Measurements from ENCODE around the gene MTX1. TPM values are rescaled to one million over a fixed set of nuclear protein-coding genes. Genes with fewer than 3 reads are reported as not detected.

The MTX1 gene
- total RNA-seq, 4 donors from 2014 or later = 33.2 to 45.2 (median 36.5) TPM

GRCh38 chr1:155177918-155178281 is 30.6 kb upstream of the MTX1 start:
- Histone ChIP-seq H3K36me3 (no peaks in the 10 kb centered on the region), H3K27ac (no peak overlapping the region), H3K4me3 (no peak overlapping the region), H3K27me3 (peaks cover 0 to 4% of the 10 kb centered on the region in 2 donors), H3K4me1 (peaks cover 0 to 18% (median 11%) of the 10 kb centered on the region in 4 donors), H3K9me3 (no peaks in the 10 kb centered on the region)
- no peak for TF ChIP-seq POLR2A (IDR thresholded peaks at IDR 0.05)
- peak in 2 of 3 donors; percentile 44 to 46 for DNase-seq

GRCh38 chr1:155178441-155179111 is 29.9 kb upstream of the MTX1 start:
- H3K27ac ChIP-seq = no peak overlapping the region
- H3K36me3 ChIP-seq = no peaks in the 10 kb centered on the region
- no peak overlapping the region for H3K4me3 ChIP-seq
- peak in 2 of 3 donors; percentile 41 to 48 for DNase-seq
- H3K9me3 ChIP-seq = no peaks in the 10 kb centered on the region
- TF ChIP-seq POLR2A (IDR thresholded peaks at IDR 0.05) = no peak
- TF ChIP-seq, protein P1, sequence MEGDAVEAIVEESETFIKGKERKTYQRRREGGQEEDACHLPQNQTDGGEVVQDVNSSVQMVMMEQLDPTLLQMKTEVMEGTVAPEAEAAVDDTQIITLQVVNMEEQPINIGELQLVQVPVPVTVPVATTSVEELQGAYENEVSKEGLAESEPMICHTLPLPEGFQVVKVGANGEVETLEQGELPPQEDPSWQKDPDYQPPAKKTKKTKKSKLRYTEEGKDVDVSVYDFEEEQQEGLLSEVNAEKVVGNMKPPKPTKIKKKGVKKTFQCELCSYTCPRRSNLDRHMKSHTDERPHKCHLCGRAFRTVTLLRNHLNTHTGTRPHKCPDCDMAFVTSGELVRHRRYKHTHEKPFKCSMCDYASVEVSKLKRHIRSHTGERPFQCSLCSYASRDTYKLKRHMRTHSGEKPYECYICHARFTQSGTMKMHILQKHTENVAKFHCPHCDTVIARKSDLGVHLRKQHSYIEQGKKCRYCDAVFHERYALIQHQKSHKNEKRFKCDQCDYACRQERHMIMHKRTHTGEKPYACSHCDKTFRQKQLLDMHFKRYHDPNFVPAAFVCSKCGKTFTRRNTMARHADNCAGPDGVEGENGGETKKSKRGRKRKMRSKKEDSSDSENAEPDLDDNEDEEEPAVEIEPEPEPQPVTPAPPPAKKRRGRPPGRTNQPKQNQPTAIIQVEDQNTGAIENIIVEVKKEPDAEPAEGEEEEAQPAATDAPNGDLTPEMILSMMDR (IDR thresholded peaks at IDR 0.05) = no peak
- H3K27me3 ChIP-seq = peaks cover 0 to 4% of the 10 kb centered on the region in 2 donors
- peaks cover 0 to 15% (median 9%) of the 10 kb centered on the region in 4 donors for H3K4me1 ChIP-seq

DNA sequence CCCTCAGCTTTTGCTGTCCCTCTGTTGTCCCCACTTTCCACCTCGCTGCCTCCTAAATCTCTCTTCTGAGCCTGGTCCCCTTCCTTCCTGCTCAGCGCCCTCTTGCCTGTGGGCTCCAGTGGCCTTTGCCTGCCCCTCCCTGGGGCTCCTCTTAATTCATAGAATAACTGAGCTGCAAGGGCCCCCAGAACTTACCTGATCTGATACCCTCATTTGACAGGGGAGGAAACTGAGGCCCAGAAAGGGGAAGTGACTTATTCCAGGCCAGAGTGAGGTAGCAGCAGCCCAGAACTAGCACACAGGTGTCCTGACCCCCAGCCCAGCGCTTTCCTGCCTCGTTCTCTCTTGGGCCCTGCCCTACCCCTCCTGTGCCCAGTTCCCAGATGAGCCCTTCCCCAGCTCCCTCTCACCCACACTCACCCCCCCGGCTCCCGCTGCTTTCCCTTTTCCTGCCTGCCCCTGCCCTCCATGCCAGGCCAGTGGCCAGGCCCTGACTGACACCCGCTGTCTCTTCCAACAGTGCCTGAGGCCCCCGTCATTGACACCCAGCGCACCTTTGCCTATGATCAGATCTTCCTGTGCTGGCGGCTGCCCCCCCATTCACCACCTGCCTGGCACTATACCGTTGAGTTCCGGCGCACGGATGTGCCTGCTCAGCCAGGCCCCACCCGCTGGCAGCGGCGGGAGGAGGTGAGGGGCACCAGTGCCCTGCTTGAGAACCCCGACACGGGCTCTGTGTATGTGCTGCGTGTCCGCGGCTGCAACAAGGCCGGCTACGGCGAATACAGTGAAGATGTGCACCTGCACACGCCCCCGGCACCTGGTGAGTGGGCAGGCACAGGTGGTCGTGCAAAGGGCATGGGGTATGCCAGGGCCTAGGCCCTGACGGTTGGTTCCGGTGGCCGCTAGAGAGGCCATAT is 29.1 kb upstream of the MTX1 start:
- Histone ChIP-seq H3K27ac (no peak overlapping the region), H3K27me3 (no peaks in the 10 kb centered on the region), H3K36me3 (no peaks in the 10 kb centered on the region), H3K4me1 (peaks cover 0 to 9% (median 6%) of the 10 kb centered on the region in 4 donors), H3K9me3 (no peaks in the 10 kb centered on the region), H3K4me3 (no peak overlapping the region)
- no peak for TF ChIP-seq POLR2A (IDR thresholded peaks at IDR 0.05)
- TF ChIP-seq, protein P1 (IDR thresholded peaks at IDR 0.05) = no peak
- DNase-seq = peak in 2 of 3 donors; percentile 45 to 48

DNA sequence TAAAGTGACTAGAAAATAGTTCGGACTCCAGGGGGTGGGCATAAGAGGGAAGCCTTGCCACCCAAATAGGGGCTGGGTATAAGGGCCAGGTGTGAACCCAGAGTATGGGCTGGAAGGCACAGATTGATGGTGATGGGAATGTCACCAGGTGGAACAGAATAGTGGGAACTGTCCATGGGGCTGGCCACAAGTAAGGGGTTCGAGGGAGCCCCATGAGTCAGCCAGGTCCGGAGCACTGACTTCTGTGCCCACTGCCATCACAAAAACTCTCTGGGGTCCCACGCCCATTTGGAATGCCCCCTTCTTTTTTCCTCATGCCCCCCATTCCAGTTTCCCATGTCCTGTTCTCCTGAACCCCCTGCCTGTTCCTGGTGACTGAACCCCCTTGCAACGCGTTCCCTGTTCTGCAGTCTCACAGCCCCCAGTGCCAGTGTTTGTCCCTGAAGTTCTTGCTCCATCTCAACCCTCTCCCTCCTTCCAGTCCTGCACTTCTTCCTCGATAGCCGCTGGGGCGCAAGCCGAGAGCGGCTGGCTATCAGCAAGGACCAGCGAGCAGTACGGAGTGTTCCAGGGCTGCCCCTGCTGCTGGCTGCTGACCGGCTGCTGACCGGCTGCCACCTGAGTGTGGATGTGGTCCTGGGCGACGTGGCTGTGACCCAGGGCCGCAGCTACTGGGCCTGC is 27.0 kb upstream of the MTX1 start:
- peaks cover 7 to 21% (median 13%) of the 10 kb centered on the region in 4 donors for H3K4me1 ChIP-seq
- no peaks in the 10 kb centered on the region for H3K36me3 ChIP-seq
- H3K4me3 ChIP-seq = no peak overlapping the region
- no peak overlapping the region for H3K27ac ChIP-seq
- peak in 1 of 3 donors; percentile 12 for DNase-seq
- H3K27me3 ChIP-seq = no peaks in the 10 kb centered on the region
- TF ChIP-seq, protein P1 (IDR thresholded peaks at IDR 0.05) = no peak
- no peak for TF ChIP-seq POLR2A (IDR thresholded peaks at IDR 0.05)
- H3K9me3 ChIP-seq = no peaks in the 10 kb centered on the region

GRCh38 chr1:155182052-155182550 is 26.4 kb upstream of the MTX1 start:
- peak in 1 of 3 donors; percentile 39 for DNase-seq
- H3K4me1 ChIP-seq = peaks cover 7 to 21% (median 13%) of the 10 kb centered on the region in 4 donors

More at GRCh38 chr1:155182052-155182550, 26.4 kb upstream of the MTX1 start:
- TF ChIP-seq POLR2A (IDR thresholded peaks at IDR 0.05) = no peak
- TF ChIP-seq, protein P1 (IDR thresholded peaks at IDR 0.05) = no peak
- no peak overlapping the region for H3K4me3 ChIP-seq
- no peaks in the 10 kb centered on the region for H3K27me3 ChIP-seq
- H3K27ac ChIP-seq = no peak overlapping the region
- no peaks in the 10 kb centered on the region for H3K9me3 ChIP-seq
- H3K36me3 ChIP-seq = no peaks in the 10 kb centered on the region

All from Peyer's patch (tissue), 4 donors.